HG03378 (cell line): ENCODE measurements around the gene DCTN3.
A peak's percentile ranks its signal among the peaks of the same experiment; 100 is the strongest.

Experiments
- ATAC-seq: cut with Tn5 transposase; IDR thresholded peaks from one replicate; pipeline ENCODE4 v1.9.1; 2021; ENCODE audit warnings: mild to moderate bottlenecking, moderate library complexity; ENCODE audit not compliant: unreplicated experiment

The DCTN3 gene

GRCh38 chr9:34620061-34620994, at the start of gene DCTN3:
TSS of gene DCTN3 (minus strand) at chr9:34620495. CDS start at chr9:34620464, 31 bp downstream.
- peak; percentile 96 for ATAC-seq

GRCh38 chr9:34665381-34666250, 45.3 kb upstream of the DCTN3 start:
- peak; percentile 69 for ATAC-seq

- ATAC-seq, result no peak
Observed at GRCh38 chr9:34665067-34665380, 44.7 kb upstream of the DCTN3 start.

GRCh38 chr9:34664281-34665066, 44.2 kb upstream of the DCTN3 start:
- no peak for ATAC-seq

GRCh38 chr9:34663303-34663605, 43.0 kb upstream of the DCTN3 start:
- no peak for ATAC-seq

GRCh38 chr9:34662526-34663302, 42.4 kb upstream of the DCTN3 start, which contains the start of gene CCL27:
TSS of gene CCL27 (minus strand) at chr9:34662657. CDS start at chr9:34662633, 24 bp downstream.
- no peak for ATAC-seq

GRCh38 chr9:34659592-34660253, 39.4 kb upstream of the DCTN3 start:
- ATAC-seq, result no peak

- ATAC-seq, result no peak
Observed at GRCh38 chr9:34658461-34658860, 38.2 kb upstream of the DCTN3 start.

- no peak for ATAC-seq
Observed at GRCh38 chr9:34656992-34657391, 36.7 kb upstream of the DCTN3 start.

GRCh38 chr9:34655394-34655793, 35.1 kb upstream of the DCTN3 start:
- no peak for ATAC-seq

- no peak for ATAC-seq
Observed at GRCh38 chr9:34654323-34655051, 34.2 kb upstream of the DCTN3 start.

GRCh38 chr9:34653151-34654072, 33.1 kb upstream of the DCTN3 start:
- ATAC-seq, result no peak

- no peak for ATAC-seq
Observed at GRCh38 chr9:34652602-34653000, 32.3 kb upstream of the DCTN3 start.

- ATAC-seq, result no peak
Observed at GRCh38 chr9:34651876-34652601, 31.7 kb upstream of the DCTN3 start, which contains the start of gene IL11RA. TSS of gene IL11RA (plus strand) at chr9:34652185. CDS start at chr9:34655218, 3,033 bp downstream.

- no peak for ATAC-seq
Observed at GRCh38 chr9:34651321-34651720, 31.0 kb upstream of the DCTN3 start.

GRCh38 chr9:34650816-34651215, 30.5 kb upstream of the DCTN3 start:
- ATAC-seq, result no peak

GRCh38 chr9:34648673-34649072, 28.4 kb upstream of the DCTN3 start:
- ATAC-seq, result no peak
